Measurements from ENCODE around the gene NHS. TPM values are rescaled to one million over a fixed set of nuclear protein-coding genes. Genes with fewer than 3 reads are reported as not detected.

The NHS gene
- total RNA-seq, 1 experiment from 2014 or later: 6.2 TPM

DNA sequence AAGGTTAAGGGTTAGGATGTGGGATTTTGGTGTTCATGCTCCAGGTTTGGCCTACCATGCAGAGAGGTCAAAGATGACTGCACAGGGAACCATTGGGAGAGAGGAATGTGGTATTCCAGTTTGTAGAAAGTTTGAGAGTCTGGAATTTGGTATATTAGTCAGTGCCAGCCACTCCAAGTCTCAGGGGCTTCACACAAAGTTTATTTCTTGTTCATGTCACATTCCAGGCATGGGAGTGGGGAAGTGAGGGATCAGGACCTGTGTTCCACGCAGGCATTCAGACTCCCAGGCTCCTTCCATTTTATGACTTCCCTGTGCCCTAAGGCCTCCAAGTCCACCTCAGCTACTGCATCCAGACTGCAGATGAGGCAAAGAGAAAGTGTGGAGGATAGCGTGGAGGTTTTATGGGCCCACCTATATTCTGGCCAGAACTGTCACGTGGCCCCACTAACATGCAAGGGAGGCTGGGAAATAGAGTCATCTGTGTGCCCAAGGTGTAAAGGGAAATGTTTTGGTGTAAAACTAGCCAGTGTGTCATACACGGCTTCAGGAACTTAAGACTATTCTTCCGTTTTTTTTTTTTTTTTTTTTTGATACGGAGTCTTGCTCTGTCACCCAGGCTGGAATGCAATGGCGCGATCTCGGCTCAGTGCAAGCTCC is 221.7 kb downstream of the NHS start:
- no peak overlapping the region for H3K27ac Mint-ChIP-seq (ENCODE audit: low read depth, unreplicated experiment)
- H3K4me3 Mint-ChIP-seq (ENCODE audit: unreplicated experiment): no peak overlapping the region
- DNase-seq (ENCODE audit: unreplicated experiment): no peak
- H3K36me3 Mint-ChIP-seq (ENCODE audit: insufficient read depth, unreplicated experiment): no peaks in the 10 kb centered on the region
- intact Hi-C loops (cut with micrococcal nuclease): no loop called here
- TF ChIP-seq, protein P1, sequence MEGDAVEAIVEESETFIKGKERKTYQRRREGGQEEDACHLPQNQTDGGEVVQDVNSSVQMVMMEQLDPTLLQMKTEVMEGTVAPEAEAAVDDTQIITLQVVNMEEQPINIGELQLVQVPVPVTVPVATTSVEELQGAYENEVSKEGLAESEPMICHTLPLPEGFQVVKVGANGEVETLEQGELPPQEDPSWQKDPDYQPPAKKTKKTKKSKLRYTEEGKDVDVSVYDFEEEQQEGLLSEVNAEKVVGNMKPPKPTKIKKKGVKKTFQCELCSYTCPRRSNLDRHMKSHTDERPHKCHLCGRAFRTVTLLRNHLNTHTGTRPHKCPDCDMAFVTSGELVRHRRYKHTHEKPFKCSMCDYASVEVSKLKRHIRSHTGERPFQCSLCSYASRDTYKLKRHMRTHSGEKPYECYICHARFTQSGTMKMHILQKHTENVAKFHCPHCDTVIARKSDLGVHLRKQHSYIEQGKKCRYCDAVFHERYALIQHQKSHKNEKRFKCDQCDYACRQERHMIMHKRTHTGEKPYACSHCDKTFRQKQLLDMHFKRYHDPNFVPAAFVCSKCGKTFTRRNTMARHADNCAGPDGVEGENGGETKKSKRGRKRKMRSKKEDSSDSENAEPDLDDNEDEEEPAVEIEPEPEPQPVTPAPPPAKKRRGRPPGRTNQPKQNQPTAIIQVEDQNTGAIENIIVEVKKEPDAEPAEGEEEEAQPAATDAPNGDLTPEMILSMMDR (IDR thresholded peaks at IDR 0.05; ENCODE audit: unreplicated experiment): no peak
- peaks cover 53% of the 10 kb centered on the region for H3K27me3 Mint-ChIP-seq (ENCODE audit: insufficient read depth, unreplicated experiment)
- BruUV-seq (replicated peaks): no TSS peak
- no peaks in the 10 kb centered on the region for H3K9me3 Mint-ChIP-seq (ENCODE audit: unreplicated experiment)
- peaks cover 24% of the 10 kb centered on the region for H3K4me1 Mint-ChIP-seq (ENCODE audit: insufficient read depth, unreplicated experiment)
- CTCF ChIA-PET: interaction anchor here (0.6 to 2.3 kb wide), 4 partner anchors 38 to 1287 kb away, joined by 3 to 15 read pairs (median 4); no protein-coding TSS in a partner anchor
- POLR2A ChIA-PET: interaction anchor here (0.7 kb wide), 1 partner anchor 37 kb away, joined by 3 read pairs; no protein-coding TSS in a partner anchor

DNA sequence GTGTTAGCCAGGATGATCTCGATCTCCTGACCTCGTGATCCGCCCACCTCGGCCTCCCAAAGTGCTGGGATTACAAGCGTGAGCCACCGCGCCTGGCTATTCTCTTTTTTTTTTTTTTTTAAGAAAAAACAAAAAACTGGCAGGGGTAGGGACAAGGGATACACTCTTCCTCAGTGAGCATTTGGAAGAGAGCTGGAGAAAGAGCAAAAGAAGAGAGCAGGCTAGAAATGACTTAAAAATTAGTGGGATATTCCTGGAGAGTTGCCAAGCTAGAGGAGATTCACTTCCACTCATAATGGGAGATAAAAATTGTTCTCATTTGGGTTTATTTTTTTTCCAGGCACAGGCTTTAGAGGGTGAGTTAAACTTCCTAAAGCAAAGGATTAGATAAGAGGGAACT is 222.3 kb downstream of the NHS start:
- no peak overlapping the region for H3K4me3 Mint-ChIP-seq (ENCODE audit: unreplicated experiment)
- peaks cover 56% of the 10 kb centered on the region for H3K27me3 Mint-ChIP-seq (ENCODE audit: insufficient read depth, unreplicated experiment)
- H3K36me3 Mint-ChIP-seq (ENCODE audit: insufficient read depth, unreplicated experiment): no peaks in the 10 kb centered on the region
- ChIA-PET CTCF (interaction anchor here (0.6 to 0.7 kb wide), 4 partner anchors 31 to 1287 kb away, joined by 3 to 5 read pairs (median 3); no protein-coding TSS in a partner anchor), POLR2A (no interaction called here)
- TF ChIP-seq, protein P1 (IDR thresholded peaks at IDR 0.05; ENCODE audit: unreplicated experiment): no peak
- no TSS peak for BruUV-seq (replicated peaks)
- no peak for DNase-seq (ENCODE audit: unreplicated experiment)
- no peaks in the 10 kb centered on the region for H3K9me3 Mint-ChIP-seq (ENCODE audit: unreplicated experiment)
- peaks cover 25% of the 10 kb centered on the region for H3K4me1 Mint-ChIP-seq (ENCODE audit: insufficient read depth, unreplicated experiment)
- intact Hi-C loops (cut with micrococcal nuclease): no loop called here
- no peak overlapping the region for H3K27ac Mint-ChIP-seq (ENCODE audit: low read depth, unreplicated experiment)

DNA sequence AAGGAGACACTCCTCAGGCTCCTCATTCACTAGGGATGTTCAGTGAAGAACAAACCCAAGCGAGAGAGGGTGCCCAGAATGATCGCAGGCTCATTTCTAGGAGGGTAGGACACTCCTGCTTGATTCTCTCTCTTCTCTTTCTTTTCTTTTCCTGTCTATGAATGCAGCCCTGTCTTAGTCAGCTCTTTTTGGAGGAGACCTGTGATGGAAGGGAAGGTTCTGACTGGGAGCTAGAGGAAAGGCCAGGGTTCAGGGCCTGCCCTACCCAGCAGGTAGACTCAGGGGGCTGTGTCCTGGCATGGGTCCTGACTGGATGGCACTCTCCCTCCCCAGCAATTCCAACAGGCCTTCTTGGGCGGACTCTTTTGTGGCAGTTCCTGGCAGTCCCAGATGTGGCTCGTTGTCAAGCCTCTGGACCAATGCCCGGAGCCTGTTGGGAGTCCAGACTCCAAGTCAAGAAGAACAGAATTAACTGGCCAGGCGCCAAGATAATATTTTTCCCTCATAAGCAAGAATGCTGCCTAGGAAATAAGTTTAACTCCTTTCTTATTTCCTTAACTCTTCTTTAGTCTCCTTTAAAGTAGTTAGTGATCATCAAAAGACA is 222.9 kb downstream of the NHS start:
- DNase-seq (ENCODE audit: unreplicated experiment): peak; percentile 78
- intact Hi-C loops (cut with micrococcal nuclease): no loop called here
- ChIA-PET POLR2A (interaction anchor here (0.7 kb wide), 1 partner anchor 1408 kb away, joined by 3 read pairs; no protein-coding TSS in a partner anchor), CTCF (interaction anchor here (0.6 to 0.7 kb wide), 3 partner anchors 32 to 53 kb away, joined by 3 read pairs; no protein-coding TSS in a partner anchor)
- H3K27ac Mint-ChIP-seq (ENCODE audit: low read depth, unreplicated experiment): no peak overlapping the region
- peaks cover 56% of the 10 kb centered on the region for H3K27me3 Mint-ChIP-seq (ENCODE audit: insufficient read depth, unreplicated experiment)
- H3K4me3 Mint-ChIP-seq (ENCODE audit: unreplicated experiment): no peak overlapping the region
- no TSS peak for BruUV-seq (replicated peaks)
- H3K36me3 Mint-ChIP-seq (ENCODE audit: insufficient read depth, unreplicated experiment): no peaks in the 10 kb centered on the region
- TF ChIP-seq, protein P1 (IDR thresholded peaks at IDR 0.05; ENCODE audit: unreplicated experiment): no peak
- H3K9me3 Mint-ChIP-seq (ENCODE audit: unreplicated experiment): no peaks in the 10 kb centered on the region
- H3K4me1 Mint-ChIP-seq (ENCODE audit: insufficient read depth, unreplicated experiment): peaks cover 27% of the 10 kb centered on the region

DNA sequence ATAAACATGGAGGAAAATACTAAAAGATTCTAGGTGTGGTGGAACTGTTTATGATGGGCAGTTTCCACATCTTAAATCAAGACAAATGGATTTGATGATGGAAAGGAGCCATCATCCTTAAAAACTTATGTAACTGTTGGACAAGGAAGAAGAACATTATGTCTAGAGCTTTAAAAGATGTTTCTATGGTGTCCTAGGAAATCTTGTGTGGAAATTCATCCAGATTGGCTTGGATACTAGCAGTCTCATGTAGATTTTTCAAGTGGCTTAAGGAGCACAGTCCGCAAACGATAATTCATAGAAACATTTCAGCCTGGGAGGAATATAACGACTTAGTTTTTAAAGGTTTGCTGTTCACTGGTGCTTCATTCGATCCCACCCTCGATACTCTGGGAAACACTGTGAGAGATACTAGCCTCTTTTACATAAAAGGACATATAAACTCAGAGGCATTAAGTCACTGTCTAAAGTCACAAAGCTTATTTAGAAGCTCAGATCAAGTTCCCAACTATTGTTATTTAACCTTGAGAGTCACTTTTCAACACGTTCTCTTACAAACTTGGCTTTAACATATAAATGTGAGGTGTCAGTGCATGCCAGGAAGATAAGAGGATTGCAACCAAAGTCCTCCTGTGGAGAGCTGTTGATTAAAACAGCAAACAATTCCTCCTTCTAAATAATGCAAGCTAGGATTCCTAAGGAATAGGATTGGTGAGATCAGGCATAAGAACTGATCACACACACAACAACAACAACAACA is 226.6 kb downstream of the NHS start:
- H3K36me3 Mint-ChIP-seq (ENCODE audit: insufficient read depth, unreplicated experiment): no peaks in the 10 kb centered on the region
- ChIA-PET POLR2A (no interaction called here), CTCF (interaction anchor here (0.6 to 2.3 kb wide), 3 partner anchors 9 to 120 kb away, joined by 3 to 7 read pairs (median 3); no protein-coding TSS in a partner anchor)
- H3K4me3 Mint-ChIP-seq (ENCODE audit: unreplicated experiment): no peak overlapping the region
- H3K27ac Mint-ChIP-seq (ENCODE audit: low read depth, unreplicated experiment): no peak overlapping the region
- intact Hi-C loops (cut with micrococcal nuclease): no loop called here
- BruUV-seq (replicated peaks): no TSS peak
- no peak for DNase-seq (ENCODE audit: unreplicated experiment)
- peaks cover 51% of the 10 kb centered on the region for H3K27me3 Mint-ChIP-seq (ENCODE audit: insufficient read depth, unreplicated experiment)
- TF ChIP-seq, protein P1 (IDR thresholded peaks at IDR 0.05; ENCODE audit: unreplicated experiment): no peak
- peaks cover 17% of the 10 kb centered on the region for H3K4me1 Mint-ChIP-seq (ENCODE audit: insufficient read depth, unreplicated experiment)
- H3K9me3 Mint-ChIP-seq (ENCODE audit: unreplicated experiment): no peaks in the 10 kb centered on the region
